ENCODE measurements around the gene HBG1.

GRCh38 chr11:5283086-5283485, 33.4 kb upstream of the HBG1 start:
- TF ChIP-seq, protein P1, sequence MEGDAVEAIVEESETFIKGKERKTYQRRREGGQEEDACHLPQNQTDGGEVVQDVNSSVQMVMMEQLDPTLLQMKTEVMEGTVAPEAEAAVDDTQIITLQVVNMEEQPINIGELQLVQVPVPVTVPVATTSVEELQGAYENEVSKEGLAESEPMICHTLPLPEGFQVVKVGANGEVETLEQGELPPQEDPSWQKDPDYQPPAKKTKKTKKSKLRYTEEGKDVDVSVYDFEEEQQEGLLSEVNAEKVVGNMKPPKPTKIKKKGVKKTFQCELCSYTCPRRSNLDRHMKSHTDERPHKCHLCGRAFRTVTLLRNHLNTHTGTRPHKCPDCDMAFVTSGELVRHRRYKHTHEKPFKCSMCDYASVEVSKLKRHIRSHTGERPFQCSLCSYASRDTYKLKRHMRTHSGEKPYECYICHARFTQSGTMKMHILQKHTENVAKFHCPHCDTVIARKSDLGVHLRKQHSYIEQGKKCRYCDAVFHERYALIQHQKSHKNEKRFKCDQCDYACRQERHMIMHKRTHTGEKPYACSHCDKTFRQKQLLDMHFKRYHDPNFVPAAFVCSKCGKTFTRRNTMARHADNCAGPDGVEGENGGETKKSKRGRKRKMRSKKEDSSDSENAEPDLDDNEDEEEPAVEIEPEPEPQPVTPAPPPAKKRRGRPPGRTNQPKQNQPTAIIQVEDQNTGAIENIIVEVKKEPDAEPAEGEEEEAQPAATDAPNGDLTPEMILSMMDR (conservative IDR thresholded peaks at IDR 0.05; ENCODE audit: low read depth, low read length): no peak
- no peak for TF ChIP-seq EZH2 (IDR thresholded peaks at IDR 0.05; ENCODE audit: low read length, unreplicated experiment)
- no peak for TF ChIP-seq EZH2phosphoT487 (IDR thresholded peaks at IDR 0.05; ENCODE audit: borderline replicate concordance, low read length)
